T-cell (primary cell): ENCODE results near the gene HSD17B11. TPM values are rescaled to one million over a fixed set of nuclear protein-coding genes. Genes with fewer than 3 reads are reported as not detected.

Source experiments
- ATAC-seq, 4 experiments: fragments of 200-7000 bp in 3 of 4; fragments of 150-1000 bp in 1 of 4; cut with Tn5 transposase; replicated peaks in 1 of 4; 1 replicate in 3 of 4; 2 replicates in 1 of 4; pipeline ENCODE4 v1.10.0; 2021; ENCODE audit warnings: moderate library complexity in 3 of 4, mild to moderate bottlenecking in 2 of 4, moderate number of reproducible peaks in 1 of 4
- CTCF ChIA-PET, 2 donors: fragments of 300-600 bp; sonication (Branson Sonifier 250); formaldehyde crosslinking; loops; one replicate each; lab custom pipeline; 2022; ENCODE audit warnings: antibody characterized with exemption in 2 of 2; lab: Charles Lee
- POLR2A ChIA-PET, 2 donors: fragments of 300-600 bp; sonication (Branson Sonifier 250); formaldehyde crosslinking; loops; one replicate each; lab custom pipeline; 2022; ENCODE audit warnings: antibody characterized with exemption in 2 of 2; lab: Charles Lee
- DNase-seq, 35 experiments: peaks; one replicate each; pipeline versions ENCODE4 v3.0.0 to v3.0.0-alpha.2; 2013 to 2023
- H3K27ac ChIP-seq: one replicate; pipeline ENCODE4 v1.5.1; 2013; ENCODE audit warnings: low read length
- H3K27me3 ChIP-seq, 2 experiments: replicated peaks in 1 of 2; 1 replicate in 1 of 2; 2 replicates in 1 of 2; pipeline versions ENCODE4 v1.6.1 to v1.7.0; 2013; ENCODE audit warnings: low read length in 1 of 2, mixed read lengths in 1 of 2; ENCODE audit not compliant: control insufficient read depth in 2 of 2, insufficient read depth in 2 of 2; ENCODE audit errors: extremely low read depth in 1 of 2
- H3K36me3 ChIP-seq, 2 donors: 1 replicate in 1 of 2; 2 replicates in 1 of 2; pipeline versions ENCODE4 v1.6.1 to v1.7.0; 2013; ENCODE audit warnings: low read length in 1 of 2; ENCODE audit not compliant: control insufficient read depth in 2 of 2, insufficient read depth in 1 of 2; ENCODE audit errors: extremely low read depth in 1 of 2
- H3K4me1 ChIP-seq, 2 experiments: 1 replicate in 1 of 2; 2 replicates in 1 of 2; pipeline versions ENCODE4 v1.6.1 to v1.7.0; 2013; ENCODE audit warnings: low read length in 2 of 2, mixed read lengths in 1 of 2; ENCODE audit not compliant: insufficient read depth in 2 of 2, control insufficient read depth in 1 of 2; ENCODE audit errors: extremely low read depth in 1 of 2
- H3K4me3 ChIP-seq, 2 donors: 1 replicate in 1 of 2; 2 replicates in 1 of 2; pipeline versions ENCODE4 v1.5.1 to v1.7.0; 2013; ENCODE audit warnings: mild to moderate bottlenecking in 2 of 2, low read length in 1 of 2, moderate library complexity in 1 of 2; ENCODE audit not compliant: control insufficient read depth in 1 of 2; ENCODE audit errors: extremely low read depth in 1 of 2
- H3K9me3 ChIP-seq: 2 replicates; pipeline ENCODE4 v1.7.0; 2013
- H3K27ac Mint-ChIP-seq, 2 donors: one replicate each; pipeline ENCODE4 v1.8.0; 2020 to 2021; ENCODE audit warnings: mild to moderate bottlenecking in 2 of 2, mixed read lengths in 2 of 2
- H3K27me3 Mint-ChIP-seq, 2 donors: one replicate each; pipeline ENCODE4 v1.8.0; 2021 to 2022; ENCODE audit warnings: mixed read lengths in 2 of 2
- H3K36me3 Mint-ChIP-seq: one replicate; pipeline ENCODE4 v1.8.0; 2021; ENCODE audit warnings: mixed read lengths
- H3K4me1 Mint-ChIP-seq, 3 donors: one replicate each; pipeline ENCODE4 v1.8.0; 2020 to 2022; ENCODE audit warnings: mixed read lengths in 3 of 3, mild to moderate bottlenecking in 1 of 3
- H3K4me3 Mint-ChIP-seq, 3 donors: one replicate each; pipeline ENCODE4 v1.8.0; 2020 to 2022; ENCODE audit warnings: mild to moderate bottlenecking in 3 of 3, mixed read lengths in 3 of 3, moderate library complexity in 3 of 3
- H3K9me3 Mint-ChIP-seq, 3 donors: one replicate each; pipeline ENCODE4 v1.8.0; 2020 to 2022; ENCODE audit warnings: mixed read lengths in 3 of 3
- WGBS: methylation state at CpG from one replicate; pipeline ENCODE4 v1.1.5; 2013; ENCODE audit warnings: missing lambda C conversion rate; ENCODE audit not compliant: insufficient coverage; 5-methylcytosine and 5-hydroxymethylcytosine counted together
- total RNA-seq, 35 experiments: library from RNA in 6 of 35; stranded (reverse) in 6 of 35; fragments of 120-200 nt in 1 of 35; gene quantifications; one replicate each; pipeline versions ENCODE4 v1.2.1 to v1.2.4 and lab custom pipeline; 2013 to 2026

Gene HSD17B11
- total RNA-seq, result 10 to 100 TPM; 38.0 to 57.7 (median 51.2) TPM
- 85.5 TPM for total RNA-seq (2013)
- 9.2 to 103 (median 54.3) reads per million in 29 experiments for total RNA-seq (lab: John Stamatoyannopoulos, UW)

GRCh38 chr4:87390891-87391575 is at the start of gene HSD17B11:
Gene HSD17B11 (minus strand): TSS chr4:87391188. CDS start chr4:87391070, 118 bp downstream.
- ATAC-seq (peak; percentile 98 to 99 (median 98)), DNase-seq (peak; percentile 64 to 90 (median 78))
- Histone ChIP-seq H3K27me3 (no peaks in the 10 kb centered on the region), H3K4me1 (peaks cover 10 to 33% of the 10 kb centered on the region in 2 experiments), H3K9me3 (no peaks in the 10 kb centered on the region), H3K36me3 (no peaks in the 10 kb centered on the region), H3K27ac (peak within 1 kb of the TSS; percentile 82), H3K4me3 (peak within 1 kb of the TSS; percentile 86 to 99)
- no peaks in the 10 kb centered on the region for H3K27me3 Mint-ChIP-seq
- H3K4me3 Mint-ChIP-seq, result peak within 1 kb of the TSS; percentile 93 to 95 (median 94)
- peak within 1 kb of the TSS; percentile 92 to 97 for H3K27ac Mint-ChIP-seq
- 0% methylated on average over 25 of the region's 32 CpGs for WGBS
- POLR2A ChIA-PET, result interaction anchor here (0.6 to 2.0 kb wide), 10 partner anchors 10 to 1903 kb away, joined by 3 to 13 read pairs (median 6); partner anchors contain the start of gene NUDT9 (in 1 of the 2)
- H3K9me3 Mint-ChIP-seq, result peaks cover 0 to 5% (median 4%) of the 10 kb centered on the region in 3 donors
- H3K36me3 Mint-ChIP-seq, result peaks cover 23% of the 10 kb centered on the region
- H3K4me1 Mint-ChIP-seq, result peaks cover 49 to 62% (median 51%) of the 10 kb centered on the region in 3 donors
- CTCF ChIA-PET, result interaction anchor here (0.6 to 2.5 kb wide), 22 partner anchors 9 to 603 kb away, joined by 3 to 30 read pairs (median 4); partner anchors contain the start of gene NUDT9 (in 2 of the 2)

GRCh38 chr4:87433342-87433741 is 42.4 kb upstream of the HSD17B11 start:
- Mint-ChIP-seq H3K36me3 (peaks cover 23% of the 10 kb centered on the region), H3K9me3 (no peaks in the 10 kb centered on the region), H3K27ac (peak overlapping the region in 1 of 2 donors; percentile 23), H3K4me3 (no peak overlapping the region), H3K27me3 (no peaks in the 10 kb centered on the region), H3K4me1 (peaks cover 43 to 49% (median 44%) of the 10 kb centered on the region in 3 donors)
- ATAC-seq, result no peak
- no peaks in the 10 kb centered on the region for H3K27me3 ChIP-seq
- WGBS, result no CpG with 5 or more reads among the region's 2 CpGs
- no peaks in the 10 kb centered on the region for H3K9me3 ChIP-seq
- no peak for DNase-seq
- H3K4me1 ChIP-seq, result no peaks in the 10 kb centered on the region
- H3K4me3 ChIP-seq, result no peak overlapping the region
- H3K27ac ChIP-seq, result no peak overlapping the region
- ChIA-PET POLR2A (no interaction called here), CTCF (no interaction called here)
- peaks cover 4 to 17% of the 10 kb centered on the region in 2 donors for H3K36me3 ChIP-seq

- Mint-ChIP-seq H3K4me1 (peaks cover 60 to 62% (median 61%) of the 10 kb centered on the region in 3 donors), H3K36me3 (peaks cover 4% of the 10 kb centered on the region), H3K27me3 (no peaks in the 10 kb centered on the region), H3K27ac (peak overlapping the region in 1 of 2 donors; percentile 31), H3K4me3 (no peak overlapping the region), H3K9me3 (no peaks in the 10 kb centered on the region)
- Histone ChIP-seq H3K4me3 (no peak overlapping the region), H3K36me3 (no peaks in the 10 kb centered on the region), H3K27me3 (no peaks in the 10 kb centered on the region), H3K4me1 (peaks cover 0 to 2% of the 10 kb centered on the region in 2 experiments), H3K27ac (no peak overlapping the region), H3K9me3 (no peaks in the 10 kb centered on the region)
- 92% methylated on average over 2 of the region's 2 CpGs for WGBS
- ChIA-PET CTCF (no interaction called here), POLR2A (no interaction called here)
- DNase-seq (no peak), ATAC-seq (no peak)
Measured at GRCh38 chr4:87430038-87430437, 39.0 kb upstream of the HSD17B11 start.

GRCh38 chr4:87428979-87429378 is 38.0 kb upstream of the HSD17B11 start:
- 100% methylated on average over 1 of the region's 6 CpGs for WGBS
- peaks cover 69 to 70% (median 69%) of the 10 kb centered on the region in 3 donors for H3K4me1 Mint-ChIP-seq

DNA sequence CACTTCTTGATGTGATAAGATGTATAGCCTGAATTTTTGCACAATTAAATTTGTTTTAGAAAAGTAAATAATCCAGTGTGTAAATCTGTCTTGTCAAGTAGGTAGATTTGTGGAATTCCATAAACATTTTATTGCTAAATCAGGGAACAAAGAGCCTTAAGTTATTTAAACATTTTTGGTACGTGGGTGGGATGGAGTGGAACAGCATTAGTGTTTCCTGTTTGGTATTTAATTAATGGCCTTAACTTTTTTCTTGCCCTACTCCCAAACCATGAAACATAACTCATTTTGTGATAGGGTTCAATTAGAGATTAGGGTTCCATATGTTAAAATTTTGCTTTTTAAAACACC is 36.5 kb upstream of the HSD17B11 start:
- peaks cover 66 to 74% (median 69%) of the 10 kb centered on the region in 3 donors for H3K4me1 Mint-ChIP-seq
- H3K27me3 Mint-ChIP-seq, result no peaks in the 10 kb centered on the region
- peak overlapping the region in 1 of 2 donors; percentile 8 for H3K27ac Mint-ChIP-seq
- H3K36me3 ChIP-seq, result no peaks in the 10 kb centered on the region
- H3K27ac ChIP-seq, result no peak overlapping the region
- no peak for ATAC-seq
- no peak overlapping the region for H3K4me3 ChIP-seq
- no peaks in the 10 kb centered on the region for H3K9me3 Mint-ChIP-seq
- no peak for DNase-seq
- WGBS, result no CpG with 5 or more reads among the region's 1 CpG
- no peaks in the 10 kb centered on the region for H3K36me3 Mint-ChIP-seq
- no peaks in the 10 kb centered on the region for H3K27me3 ChIP-seq
- no peaks in the 10 kb centered on the region for H3K9me3 ChIP-seq
- H3K4me1 ChIP-seq, result peaks cover 9 to 11% of the 10 kb centered on the region in 2 experiments
- ChIA-PET CTCF (no interaction called here), POLR2A (no interaction called here)
- no peak overlapping the region for H3K4me3 Mint-ChIP-seq

More at GRCh38 chr4:87428979-87429378, 38.0 kb upstream of the HSD17B11 start:
- H3K4me3 Mint-ChIP-seq, result no peak overlapping the region
- Histone ChIP-seq H3K36me3 (no peaks in the 10 kb centered on the region), H3K27me3 (no peaks in the 10 kb centered on the region), H3K9me3 (no peaks in the 10 kb centered on the region), H3K4me3 (no peak overlapping the region), H3K27ac (no peak overlapping the region), H3K4me1 (peaks cover 3 to 10% of the 10 kb centered on the region in 2 experiments)
- DNase-seq (no peak), ATAC-seq (no peak)
- H3K27me3 Mint-ChIP-seq, result no peaks in the 10 kb centered on the region
- CTCF ChIA-PET, result no interaction called here
- H3K9me3 Mint-ChIP-seq, result no peaks in the 10 kb centered on the region
- no peak overlapping the region for H3K27ac Mint-ChIP-seq
- POLR2A ChIA-PET, result no interaction called here
- peaks cover 4% of the 10 kb centered on the region for H3K36me3 Mint-ChIP-seq

DNA sequence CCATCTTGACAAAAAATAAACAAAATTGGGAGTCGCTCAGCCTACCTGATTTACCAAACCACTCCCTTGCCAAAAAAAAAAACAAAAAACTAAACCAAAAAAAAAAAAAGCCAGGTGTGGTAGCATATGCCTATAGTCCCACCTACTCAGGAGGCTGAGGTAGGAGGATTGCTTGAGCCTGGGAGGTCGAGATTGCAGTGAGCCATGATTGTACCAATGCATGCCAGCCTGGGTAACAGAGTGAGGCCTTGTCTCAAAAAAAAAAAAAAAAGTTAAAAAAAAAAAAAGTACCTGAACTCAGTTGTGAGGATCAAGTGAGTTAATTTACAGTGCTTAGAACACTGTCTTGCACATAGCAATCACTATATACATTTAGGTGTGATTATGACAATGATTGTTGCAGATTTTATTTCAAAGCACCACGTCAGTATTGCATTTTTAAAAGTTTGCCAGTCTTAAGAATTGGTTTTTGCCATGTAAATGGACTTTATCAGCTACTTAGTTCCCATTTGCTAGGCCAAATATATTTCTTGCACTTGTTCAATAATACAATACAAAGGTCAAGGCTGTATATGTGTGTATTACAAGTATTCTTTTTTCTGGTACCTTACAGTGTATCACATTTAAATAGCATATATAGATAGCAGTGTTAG is 36.0 kb upstream of the HSD17B11 start:
- ChIA-PET POLR2A (no interaction called here), CTCF (interaction anchor here in 1 of 2 donors (0.7 kb wide), 1 partner anchor 10 kb away, joined by 4 read pairs; no protein-coding TSS in a partner anchor)
- H3K4me1 Mint-ChIP-seq, result peaks cover 62 to 75% (median 70%) of the 10 kb centered on the region in 3 donors
- no peaks in the 10 kb centered on the region for H3K9me3 ChIP-seq
- no peaks in the 10 kb centered on the region for H3K9me3 Mint-ChIP-seq
- H3K36me3 ChIP-seq, result no peaks in the 10 kb centered on the region
- H3K36me3 Mint-ChIP-seq, result no peaks in the 10 kb centered on the region
- no CpG with 5 or more reads among the region's 3 CpGs for WGBS
- H3K4me3 Mint-ChIP-seq, result no peak overlapping the region
- no peak overlapping the region for H3K27ac ChIP-seq
- DNase-seq, result no peak
- H3K27me3 ChIP-seq, result no peaks in the 10 kb centered on the region
- no peak overlapping the region for H3K4me3 ChIP-seq
- H3K27ac Mint-ChIP-seq, result no peak overlapping the region
- peaks cover 9 to 13% of the 10 kb centered on the region in 2 experiments for H3K4me1 ChIP-seq
- no peaks in the 10 kb centered on the region for H3K27me3 Mint-ChIP-seq
- ATAC-seq, result no peak
